Panc1 (cell line): ENCODE measurements around the gene HES7. TPM values are rescaled to one million over a fixed set of nuclear protein-coding genes. Genes with fewer than 3 reads are reported as not detected.
"Not testable (repeated sequence)": the region's sequence is repeated elsewhere in the genome, so short reads cannot be mapped to it uniquely, and the experiment has no call there.

Experiments used
- ATAC-seq: fragments of 200-7000 bp; cut with Tn5 transposase; 2 replicates; pipeline ENCODE4 v1.9.1; 2020; ENCODE audit warnings: mild to moderate bottlenecking, moderate library complexity
- BruUV-seq: library from RNA; stranded (reverse); fragments of 400-500 nt; replicated peaks from 2 replicates; lab custom pipeline; 2021; lab: Mats Ljungman, UMichigan
- CTCF ChIA-PET: fragments of 300-600 bp; sonication (Branson Sonifier 250); formaldehyde crosslinking; loops from one replicate; lab custom pipeline; 2022; ENCODE audit warnings: antibody characterized with exemption; lab: Charles Lee
- POLR2A ChIA-PET: fragments of 300-600 bp; sonication (Branson Sonifier 250); formaldehyde crosslinking; loops from one replicate; lab custom pipeline; 2022; ENCODE audit warnings: antibody characterized with exemption; lab: Charles Lee
- DNase-seq: peaks from one replicate; pipeline ENCODE4 v3.0.0-alpha.2; 2010; ENCODE audit warnings: low read depth, low spot score
- H3K27ac ChIP-seq: 2 replicates; pipeline ENCODE4 v1.5.1; 2011; ENCODE audit warnings: mild to moderate bottlenecking, low read length, inconsistent platforms
- H3K27me3 ChIP-seq: fragments of 200-500 bp; sonication (Bioruptor generic); 2 replicates; pipeline ENCODE4 v1.6.0; 2014; ENCODE audit warnings: low read length, inconsistent platforms; ENCODE audit not compliant: control insufficient read depth, insufficient read depth
- H3K36me3 ChIP-seq: fragments of 200-500 bp; sonication (Bioruptor generic); 2 replicates; pipeline ENCODE4 v1.5.1; 2014; ENCODE audit warnings: inconsistent platforms, mild to moderate bottlenecking, low read length, moderate library complexity; ENCODE audit not compliant: control insufficient read depth, insufficient read depth
- H3K4me1 ChIP-seq: 2 replicates; pipeline ENCODE4 v1.5.1; 2011; ENCODE audit warnings: inconsistent platforms, mild to moderate bottlenecking, low read length, moderate library complexity; ENCODE audit not compliant: control insufficient read depth, insufficient read depth
- H3K4me3 ChIP-seq, 2 experiments: 2 replicates each; pipeline ENCODE4 v1.5.1; 2011 to 2012; ENCODE audit warnings: low read depth in 2 of 2, low read length in 2 of 2, mild to moderate bottlenecking in 2 of 2, inconsistent platforms in 1 of 2, moderate library complexity in 1 of 2
- H3K9me3 ChIP-seq: fragments of 200-500 bp; sonication (Bioruptor generic); 2 replicates; pipeline ENCODE4 v1.5.1; 2014; ENCODE audit warnings: low read depth, mild to moderate bottlenecking, inconsistent platforms, low read length, moderate library complexity; ENCODE audit not compliant: control insufficient read depth, insufficient read depth
- CTCF ChIP-seq: fragments of 450-650 bp; IDR thresholded peaks from 2 replicates; pipeline ENCODE4 v1.5.1; 2017; ENCODE audit warnings: mild to moderate bottlenecking
- POLR2AphosphoS5 ChIP-seq: IDR thresholded peaks from 2 replicates; pipeline ENCODE4 v1.6.1; 2012; ENCODE audit warnings: mild to moderate bottlenecking, low read depth, low read length, moderate library complexity
- SIN3A ChIP-seq: IDR thresholded peaks from 2 replicates; pipeline ENCODE4 v1.6.1; 2012; ENCODE audit warnings: low read depth, mild to moderate bottlenecking, low read length, moderate library complexity, borderline replicate concordance; ENCODE audit not compliant: insufficient read depth
- TCF7L2 ChIP-seq: IDR thresholded peaks from 2 replicates; pipeline ENCODE4 v1.6.1; 2011; ENCODE audit warnings: mild to moderate bottlenecking, low read depth, low read length, inconsistent platforms
- in situ Hi-C: cut with HindIII; loops from 2 replicates; pipeline ENCODE4 v1.10.0; 2016; ENCODE audit warnings: low sequenced_read_pairs, low pct_unique_long_range_greater_than_20kb
- intact Hi-C: fragments of 100-400 bp; cut with micrococcal nuclease; formaldehyde crosslinking; loops from one replicate; pipeline ENCODE4 v1.10.0; 2022; ENCODE audit not compliant: unreplicated experiment
- total RNA-seq: library from RNA; stranded (reverse); gene quantifications from one replicate; pipeline ENCODE4 v1.2.1, GENCODE V29; 2021; ENCODE audit not compliant: unreplicated experiment
- TF ChIP-seq, protein P1 (sequence below), 2 experiments: IDR thresholded peaks; 2 replicates each; pipeline ENCODE4 v1.6.1; 2011 to 2012; ENCODE audit warnings: low read depth in 2 of 2, control low read depth in 1 of 2, low read length in 1 of 2, mild to moderate bottlenecking in 1 of 2, moderate library complexity in 1 of 2; ENCODE audit not compliant: insufficient read depth in 1 of 2

Gene HES7
- total RNA-seq, 1 experiment from 2014 or later: 4.0 TPM

DNA sequence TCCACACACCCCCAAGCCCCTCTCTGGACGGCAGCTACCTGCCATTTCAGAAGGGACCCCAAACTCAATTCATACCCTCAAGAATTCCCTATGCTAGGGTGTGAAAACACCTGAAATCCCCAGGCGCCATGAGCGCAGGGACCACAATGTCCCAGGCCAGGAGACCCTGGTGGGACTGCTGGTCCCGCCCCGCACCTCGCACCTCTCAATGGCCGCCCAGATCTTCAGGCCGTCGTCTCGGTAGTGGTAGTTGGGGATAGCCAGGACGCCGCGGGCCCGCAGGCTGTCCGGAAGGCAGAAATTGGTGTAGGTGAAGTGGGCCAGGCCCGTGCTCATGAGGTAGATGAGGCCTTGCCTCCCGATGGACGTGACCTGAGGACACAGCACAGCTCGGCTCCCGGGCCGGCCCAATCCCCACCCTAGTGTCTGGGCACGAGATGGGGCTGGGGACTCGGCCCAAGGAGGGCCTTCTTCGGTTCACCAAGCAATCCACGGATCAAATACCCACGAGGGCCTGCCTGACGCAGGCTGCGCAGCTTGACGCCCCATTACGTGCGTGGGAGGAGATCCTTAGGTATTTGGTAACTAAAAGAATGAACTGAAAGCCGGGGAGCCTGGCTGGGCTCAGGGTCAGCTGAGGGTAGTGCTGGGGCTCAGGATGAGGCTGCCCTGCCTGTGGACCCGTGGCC, 14.8 kb downstream of the HES7 start:
- Histone ChIP-seq H3K4me1 (no peaks in the 10 kb centered on the region), H3K36me3 (no peaks in the 10 kb centered on the region), H3K27ac (no peak overlapping the region), H3K9me3 (no peaks in the 10 kb centered on the region), H3K27me3 (no peaks in the 10 kb centered on the region), H3K4me3 (no peak overlapping the region)
- TF ChIP-seq POLR2AphosphoS5 (no peak), SIN3A (no peak), CTCF (no peak), TCF7L2 (no peak)
- TF ChIP-seq, protein P1, sequence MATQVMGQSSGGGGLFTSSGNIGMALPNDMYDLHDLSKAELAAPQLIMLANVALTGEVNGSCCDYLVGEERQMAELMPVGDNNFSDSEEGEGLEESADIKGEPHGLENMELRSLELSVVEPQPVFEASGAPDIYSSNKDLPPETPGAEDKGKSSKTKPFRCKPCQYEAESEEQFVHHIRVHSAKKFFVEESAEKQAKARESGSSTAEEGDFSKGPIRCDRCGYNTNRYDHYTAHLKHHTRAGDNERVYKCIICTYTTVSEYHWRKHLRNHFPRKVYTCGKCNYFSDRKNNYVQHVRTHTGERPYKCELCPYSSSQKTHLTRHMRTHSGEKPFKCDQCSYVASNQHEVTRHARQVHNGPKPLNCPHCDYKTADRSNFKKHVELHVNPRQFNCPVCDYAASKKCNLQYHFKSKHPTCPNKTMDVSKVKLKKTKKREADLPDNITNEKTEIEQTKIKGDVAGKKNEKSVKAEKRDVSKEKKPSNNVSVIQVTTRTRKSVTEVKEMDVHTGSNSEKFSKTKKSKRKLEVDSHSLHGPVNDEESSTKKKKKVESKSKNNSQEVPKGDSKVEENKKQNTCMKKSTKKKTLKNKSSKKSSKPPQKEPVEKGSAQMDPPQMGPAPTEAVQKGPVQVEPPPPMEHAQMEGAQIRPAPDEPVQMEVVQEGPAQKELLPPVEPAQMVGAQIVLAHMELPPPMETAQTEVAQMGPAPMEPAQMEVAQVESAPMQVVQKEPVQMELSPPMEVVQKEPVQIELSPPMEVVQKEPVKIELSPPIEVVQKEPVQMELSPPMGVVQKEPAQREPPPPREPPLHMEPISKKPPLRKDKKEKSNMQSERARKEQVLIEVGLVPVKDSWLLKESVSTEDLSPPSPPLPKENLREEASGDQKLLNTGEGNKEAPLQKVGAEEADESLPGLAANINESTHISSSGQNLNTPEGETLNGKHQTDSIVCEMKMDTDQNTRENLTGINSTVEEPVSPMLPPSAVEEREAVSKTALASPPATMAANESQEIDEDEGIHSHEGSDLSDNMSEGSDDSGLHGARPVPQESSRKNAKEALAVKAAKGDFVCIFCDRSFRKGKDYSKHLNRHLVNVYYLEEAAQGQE (IDR thresholded peaks at IDR 0.05; ENCODE audit: insufficient read depth in 1 of 2, low read depth in 2 of 2, low read length in 1 of 2): no peak
- CTCF ChIA-PET: interaction anchor here (1.2 kb wide), 1 partner anchor 35 kb away, joined by 3 read pairs; no protein-coding TSS in a partner anchor
- intact Hi-C loops: no loop called here
- in situ Hi-C loops: no loop called here
- BruUV-seq: no TSS peak
- DNase-seq: no peak
- no peak for ATAC-seq
- POLR2A ChIA-PET: no interaction called here

GRCh38 chr17:8106980-8107379, 16.9 kb downstream of the HES7 start:
- BruUV-seq, POLR2A ChIA-PET, ATAC-seq, DNase-seq, H3K9me3 ChIP-seq, H3K36me3 ChIP-seq, H3K4me1 ChIP-seq, H3K27ac ChIP-seq, in situ Hi-C loops, H3K4me3 ChIP-seq, H3K27me3 ChIP-seq, CTCF ChIA-PET, intact Hi-C loops: not testable (repeated sequence)

- TF ChIP-seq TCF7L2 (no peak), POLR2AphosphoS5 (no peak), CTCF (no peak), SIN3A (no peak)
- TF ChIP-seq, protein P1 (IDR thresholded peaks at IDR 0.05; ENCODE audit: insufficient read depth in 1 of 2, low read depth in 2 of 2, low read length in 1 of 2): no peak
- no TSS peak for BruUV-seq
- intact Hi-C loops (no loop called here), in situ Hi-C loops (no loop called here)
- no peaks in the 10 kb centered on the region for H3K36me3 ChIP-seq
- H3K9me3 ChIP-seq: no peaks in the 10 kb centered on the region
- POLR2A ChIA-PET: no interaction called here
- H3K27ac ChIP-seq: no peak overlapping the region
- H3K4me3 ChIP-seq: no peak overlapping the region
- ATAC-seq (no peak), DNase-seq (no peak)
- no peaks in the 10 kb centered on the region for H3K4me1 ChIP-seq
- CTCF ChIA-PET: interaction anchor here (2.4 kb wide), 1 partner anchor 12 kb away, joined by 7 read pairs; no protein-coding TSS in a partner anchor
- H3K27me3 ChIP-seq: no peaks in the 10 kb centered on the region
These were observed 17.9 kb downstream of the HES7 start for GRCh38 chr17:8105957-8106398.
